ENCODE measurements around the gene SUGT1.

The SUGT1 gene

DNA sequence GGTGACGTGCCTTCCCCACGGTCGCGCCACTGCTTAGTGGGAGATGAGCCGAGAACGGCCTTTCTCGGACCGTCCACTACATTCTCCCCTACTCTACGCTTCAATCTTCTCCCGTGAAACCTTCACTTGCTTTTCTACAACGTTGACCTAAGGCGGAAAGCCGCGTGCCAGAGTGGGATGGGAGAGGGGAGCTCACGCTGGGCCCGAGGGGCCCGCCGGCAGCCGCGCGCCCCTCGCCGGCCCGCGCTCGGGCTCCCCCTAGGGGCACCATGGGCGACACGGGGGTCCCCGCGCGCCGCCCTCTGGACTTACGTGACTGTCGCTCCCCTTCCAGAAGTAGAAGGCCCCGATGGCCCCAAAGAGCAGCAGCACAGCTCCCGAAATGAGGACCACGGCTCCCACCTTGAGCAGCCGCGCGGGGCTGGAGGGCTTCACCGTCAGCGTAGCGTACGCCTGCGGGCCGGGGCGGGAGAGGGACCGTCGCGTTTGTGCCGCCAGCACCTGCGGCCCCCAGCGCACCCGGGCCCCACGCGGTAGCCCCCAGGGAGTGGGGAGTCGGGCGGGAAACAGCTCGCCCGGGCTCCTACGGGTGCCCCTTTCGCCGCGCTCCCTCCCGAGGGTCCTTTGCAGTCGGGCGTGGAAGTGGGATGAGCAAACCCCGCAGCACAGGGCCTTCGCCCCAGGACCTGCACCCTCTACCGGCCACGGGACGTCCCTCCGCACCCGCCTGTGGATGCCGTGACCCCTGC, 86.3 kb downstream of the SUGT1 start:
- peak in 1 of 2 donors; percentile 7 for DNase-seq

DNA sequence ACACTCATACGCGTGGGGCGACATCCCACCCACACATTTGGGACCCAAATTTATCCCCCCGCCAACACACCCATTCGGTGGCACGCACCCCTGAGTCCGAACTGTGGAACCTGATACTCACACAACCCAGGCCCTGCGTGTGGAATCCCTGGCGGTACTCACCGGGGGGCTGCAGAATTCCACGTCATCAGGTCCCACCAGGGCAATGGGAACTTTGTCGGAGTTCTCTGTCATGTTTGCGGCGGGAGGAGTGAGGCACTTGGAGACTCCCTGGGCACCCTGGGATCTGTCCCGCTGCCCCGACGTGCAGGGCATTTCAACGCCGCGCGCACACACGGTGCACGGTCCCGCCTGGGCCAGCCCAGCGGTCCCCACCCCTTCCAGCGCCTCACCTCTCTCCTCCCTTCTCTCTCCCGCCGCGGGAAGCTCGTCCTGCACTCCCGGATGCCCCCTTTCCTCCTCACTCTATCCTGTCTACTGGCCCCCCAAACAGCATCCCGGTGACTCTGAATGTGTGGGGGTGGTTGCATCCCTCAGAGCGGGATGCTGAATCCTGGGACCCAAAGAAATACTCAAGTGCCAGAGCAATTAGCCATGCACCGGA, 86.9 kb downstream of the SUGT1 start, which contains the start of gene CNMD:
TSS of gene CNMD (minus strand) at position 353 of the 604 bp plus-strand sequence. CDS start at position 234, 119 bp downstream.
- no peak for DNase-seq

DNA sequence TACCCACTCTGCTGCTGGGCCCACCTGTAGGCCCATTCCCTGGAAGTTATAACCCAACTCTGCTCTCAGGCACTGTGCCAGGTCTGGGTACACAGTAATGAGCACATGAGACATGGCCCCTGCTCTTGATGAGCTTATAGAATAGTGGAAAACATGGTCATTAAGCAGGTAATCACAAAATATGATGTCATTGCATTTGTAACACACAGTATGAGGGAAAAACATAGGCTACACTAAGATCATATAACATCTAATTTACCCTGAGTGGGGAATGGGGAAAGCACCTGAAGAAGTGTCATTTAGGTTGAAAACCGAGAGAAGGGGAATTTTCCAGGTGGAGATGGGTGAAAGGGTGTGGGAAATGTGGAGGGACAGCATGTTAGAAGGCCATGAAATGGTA, 90.9 kb downstream of the SUGT1 start:
- no peak for DNase-seq

DNA sequence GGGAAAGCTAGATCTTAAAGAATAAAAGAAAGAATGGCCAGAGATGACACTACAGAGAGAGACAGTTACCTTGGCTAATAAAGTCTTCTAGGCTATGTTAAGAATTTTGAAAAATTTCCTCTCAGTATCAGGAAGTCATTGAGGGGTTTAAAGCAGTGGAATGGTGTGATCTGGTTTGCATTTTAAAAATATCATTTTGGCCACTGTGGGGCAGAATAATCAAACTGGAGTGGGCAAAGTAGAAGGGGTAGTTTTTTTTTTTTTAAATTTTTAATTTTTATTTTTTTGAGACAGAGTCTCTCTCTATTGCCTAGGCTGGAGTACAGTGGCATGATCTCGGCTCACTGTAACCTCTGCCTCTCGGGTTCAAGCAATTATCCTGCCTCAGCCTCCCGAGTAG, 91.4 kb downstream of the SUGT1 start:
- DNase-seq, result no peak

DNA sequence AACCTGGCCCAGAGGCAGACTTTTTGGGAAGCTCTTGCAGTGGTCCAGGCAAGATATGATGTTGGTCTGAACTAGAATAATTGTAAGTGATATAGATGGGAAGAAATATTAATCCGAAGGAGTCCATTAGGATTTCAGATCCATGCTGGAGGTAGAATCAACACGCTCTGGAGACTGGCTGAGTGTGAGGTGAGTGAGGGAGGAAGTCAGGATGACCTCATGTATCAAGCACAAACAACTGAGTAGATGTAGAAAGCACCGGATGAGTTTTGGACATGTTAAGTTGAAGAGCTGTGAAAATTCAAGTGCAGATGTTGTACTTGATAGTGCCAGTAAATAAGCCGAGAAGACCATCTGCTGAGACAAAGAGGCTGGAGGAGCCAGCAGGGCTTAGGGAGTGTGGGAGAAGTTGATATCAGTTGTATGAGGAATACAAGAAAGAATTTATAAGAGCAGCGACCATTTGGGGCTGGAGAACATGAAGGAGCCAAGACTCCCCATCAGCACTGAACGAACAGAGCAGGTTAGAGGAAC, 92.3 kb downstream of the SUGT1 start:
- DNase-seq, result no peak

DNA sequence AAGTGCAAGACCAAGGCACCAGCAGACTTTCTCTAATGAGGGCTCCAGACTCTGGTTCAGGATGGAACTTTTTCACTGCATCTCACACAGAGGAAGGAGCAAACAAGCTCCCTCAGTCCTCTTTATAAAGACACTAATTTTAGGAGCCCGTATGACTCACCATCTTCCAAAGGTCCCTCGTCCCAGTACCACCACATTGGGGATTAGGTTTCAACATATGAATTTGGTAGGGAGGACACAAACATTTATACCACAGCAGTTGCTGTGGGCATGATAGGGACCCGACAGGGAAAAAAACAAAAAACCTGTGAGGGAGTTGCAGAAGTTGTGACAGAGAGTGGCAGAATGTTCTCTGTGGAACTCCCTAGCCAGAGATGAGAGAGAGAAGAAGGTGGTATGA, 93.5 kb downstream of the SUGT1 start:
- DNase-seq, result no peak

DNA sequence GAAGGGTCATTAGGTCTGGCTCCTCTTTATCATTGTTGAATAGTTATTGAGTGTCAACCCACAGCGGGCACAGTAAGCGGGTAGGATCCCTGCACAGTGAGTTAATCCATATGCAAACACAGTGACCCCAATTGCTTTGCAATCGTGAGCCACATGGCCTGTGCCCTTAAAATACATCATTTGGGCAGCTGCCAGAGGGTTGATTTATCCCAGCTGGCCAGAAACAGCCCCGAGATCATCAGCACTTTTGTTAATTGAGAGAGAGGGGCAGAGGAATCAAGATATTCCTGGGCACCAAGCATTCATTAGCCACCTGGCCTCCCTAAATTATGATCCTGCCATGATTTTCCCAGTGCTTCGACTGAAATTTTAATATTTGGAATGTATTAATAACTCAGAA, 96.8 kb downstream of the SUGT1 start:
- DNase-seq, result no peak
